Panc1 (cell line): ENCODE data around the gene TRABD2B. TPM values are rescaled to one million over a fixed set of nuclear protein-coding genes. Genes with fewer than 3 reads are reported as not detected.

Experiments
- ATAC-seq: fragments of 200-7000 bp; cut with Tn5 transposase; 2 replicates; pipeline ENCODE4 v1.9.1; 2020; ENCODE audit warnings: mild to moderate bottlenecking, moderate library complexity
- BruUV-seq: library from RNA; stranded (reverse); fragments of 400-500 nt; replicated peaks from 2 replicates; lab custom pipeline; 2021; lab: Mats Ljungman, UMichigan
- CTCF ChIA-PET: fragments of 300-600 bp; sonication (Branson Sonifier 250); formaldehyde crosslinking; loops from one replicate; lab custom pipeline; 2022; ENCODE audit warnings: antibody characterized with exemption; lab: Charles Lee
- POLR2A ChIA-PET: fragments of 300-600 bp; sonication (Branson Sonifier 250); formaldehyde crosslinking; loops from one replicate; lab custom pipeline; 2022; ENCODE audit warnings: antibody characterized with exemption; lab: Charles Lee
- DNase-seq: peaks from one replicate; pipeline ENCODE4 v3.0.0-alpha.2; 2010; ENCODE audit warnings: low read depth, low spot score
- H3K27ac ChIP-seq: 2 replicates; pipeline ENCODE4 v1.5.1; 2011; ENCODE audit warnings: mild to moderate bottlenecking, low read length, inconsistent platforms
- H3K27me3 ChIP-seq: fragments of 200-500 bp; sonication (Bioruptor generic); 2 replicates; pipeline ENCODE4 v1.6.0; 2014; ENCODE audit warnings: low read length, inconsistent platforms; ENCODE audit not compliant: control insufficient read depth, insufficient read depth
- H3K36me3 ChIP-seq: fragments of 200-500 bp; sonication (Bioruptor generic); 2 replicates; pipeline ENCODE4 v1.5.1; 2014; ENCODE audit warnings: inconsistent platforms, mild to moderate bottlenecking, low read length, moderate library complexity; ENCODE audit not compliant: control insufficient read depth, insufficient read depth
- H3K4me1 ChIP-seq: 2 replicates; pipeline ENCODE4 v1.5.1; 2011; ENCODE audit warnings: inconsistent platforms, mild to moderate bottlenecking, low read length, moderate library complexity; ENCODE audit not compliant: control insufficient read depth, insufficient read depth
- H3K4me3 ChIP-seq, 2 experiments: 2 replicates each; pipeline ENCODE4 v1.5.1; 2011 to 2012; ENCODE audit warnings: low read depth in 2 of 2, low read length in 2 of 2, mild to moderate bottlenecking in 2 of 2, inconsistent platforms in 1 of 2, moderate library complexity in 1 of 2
- H3K9me3 ChIP-seq: fragments of 200-500 bp; sonication (Bioruptor generic); 2 replicates; pipeline ENCODE4 v1.5.1; 2014; ENCODE audit warnings: low read depth, mild to moderate bottlenecking, inconsistent platforms, low read length, moderate library complexity; ENCODE audit not compliant: control insufficient read depth, insufficient read depth
- CTCF ChIP-seq: fragments of 450-650 bp; IDR thresholded peaks from 2 replicates; pipeline ENCODE4 v1.5.1; 2017; ENCODE audit warnings: mild to moderate bottlenecking
- POLR2AphosphoS5 ChIP-seq: IDR thresholded peaks from 2 replicates; pipeline ENCODE4 v1.6.1; 2012; ENCODE audit warnings: mild to moderate bottlenecking, low read depth, low read length, moderate library complexity
- REST ChIP-seq, 2 experiments: IDR thresholded peaks; 2 replicates each; pipeline ENCODE4 v1.6.1; 2011 to 2012; ENCODE audit warnings: low read depth in 2 of 2, control low read depth in 1 of 2, low read length in 1 of 2, mild to moderate bottlenecking in 1 of 2, moderate library complexity in 1 of 2; ENCODE audit not compliant: insufficient read depth in 1 of 2
- SIN3A ChIP-seq: IDR thresholded peaks from 2 replicates; pipeline ENCODE4 v1.6.1; 2012; ENCODE audit warnings: low read depth, mild to moderate bottlenecking, low read length, moderate library complexity, borderline replicate concordance; ENCODE audit not compliant: insufficient read depth
- TCF7L2 ChIP-seq: IDR thresholded peaks from 2 replicates; pipeline ENCODE4 v1.6.1; 2011; ENCODE audit warnings: mild to moderate bottlenecking, low read depth, low read length, inconsistent platforms
- in situ Hi-C: cut with HindIII; loops from 2 replicates; pipeline ENCODE4 v1.10.0; 2016; ENCODE audit warnings: low sequenced_read_pairs, low pct_unique_long_range_greater_than_20kb
- intact Hi-C: fragments of 100-400 bp; cut with micrococcal nuclease; formaldehyde crosslinking; loops from one replicate; pipeline ENCODE4 v1.10.0; 2022; ENCODE audit not compliant: unreplicated experiment
- total RNA-seq: library from RNA; stranded (reverse); gene quantifications from one replicate; pipeline ENCODE4 v1.2.1, GENCODE V29; 2021; ENCODE audit not compliant: unreplicated experiment

The TRABD2B gene
- total RNA-seq, 1 experiment from 2014 or later, result not detected

- CTCF ChIA-PET, result no interaction called here
- intact Hi-C loops (no loop called here), in situ Hi-C loops (no loop called here)
- Histone ChIP-seq H3K27me3 (peaks cover 35% of the 10 kb centered on the region), H3K9me3 (no peaks in the 10 kb centered on the region), H3K27ac (no peak overlapping the region), H3K36me3 (no peaks in the 10 kb centered on the region), H3K4me1 (no peaks in the 10 kb centered on the region), H3K4me3 (no peak overlapping the region)
- no TSS peak for BruUV-seq
- POLR2A ChIA-PET, result no interaction called here
- DNase-seq, result no peak
- TF ChIP-seq TCF7L2 (no peak), POLR2AphosphoS5 (no peak), CTCF (no peak), REST (IDR thresholded peaks at IDR 0.05; ENCODE audit: insufficient read depth in 1 of 2, low read depth in 2 of 2, low read length in 1 of 2) (no peak)
- ATAC-seq, result no peak
Observed at GRCh38 chr1:47993881-47994625, 3.1 kb downstream of the TRABD2B start.

GRCh38 chr1:47993416-47993740, 3.8 kb downstream of the TRABD2B start:
- ATAC-seq (no peak), DNase-seq (no peak)
- in situ Hi-C loops, result no loop called here
- TF ChIP-seq REST (IDR thresholded peaks at IDR 0.05; ENCODE audit: insufficient read depth in 1 of 2, low read depth in 2 of 2, low read length in 1 of 2) (no peak), SIN3A (no peak), CTCF (no peak), TCF7L2 (no peak), POLR2AphosphoS5 (no peak)
- Histone ChIP-seq H3K9me3 (no peaks in the 10 kb centered on the region), H3K4me3 (no peak overlapping the region), H3K36me3 (no peaks in the 10 kb centered on the region), H3K27me3 (peaks cover 36% of the 10 kb centered on the region), H3K27ac (no peak overlapping the region), H3K4me1 (no peaks in the 10 kb centered on the region)
- intact Hi-C loops, result no loop called here
- no TSS peak for BruUV-seq
- ChIA-PET POLR2A (no interaction called here), CTCF (no interaction called here)
